SK-N-SH (cell line): ENCODE data around the gene AOC1. TPM values are rescaled to one million over a fixed set of nuclear protein-coding genes. Genes with fewer than 3 reads are reported as not detected.
A peak's percentile ranks its signal among the peaks of the same experiment; 100 is the strongest.

Experiments used
- CTCF ChIA-PET: fragments of 300-600, 350-600 bp; formaldehyde crosslinking; extraction: SDS; loops from one replicate; lab custom pipeline; 2021; lab: Yijun Ruan, JAX
- POLR2A ChIA-PET: fragments of 350-600 bp; sonication (Branson Sonifier 250); formaldehyde crosslinking; extraction: SDS; loops from one replicate; lab custom pipeline; 2020; ENCODE audit warnings: antibody characterized with exemption, inconsistent platforms; lab: Yijun Ruan, JAX
- DNase-seq: peaks from one replicate; pipeline ENCODE4 v3.0.0; 2012
- H2AFZ ChIP-seq: fragments of 200-600 bp; sonication (generic); 2 replicates; pipeline ENCODE4 v1.8.1; 2016; ENCODE audit warnings: antibody characterized with exemption, mild to moderate bottlenecking, low read depth
- H3F3A ChIP-seq: fragments of 200-600 bp; sonication (generic); replicated peaks from 2 replicates; pipeline ENCODE3; 2016; ENCODE audit warnings: antibody characterized with exemption, mild to moderate bottlenecking; ENCODE audit not compliant: insufficient read depth
- H3K27ac ChIP-seq, 2 experiments: fragments of 200-500 bp in 1 of 2; fragments of 200-600 bp in 1 of 2; sonication (Bioruptor generic) in 1 of 2; sonication (generic), shearing (Covaris generic) in 1 of 2; 2 replicates each; pipeline versions ENCODE4 v1.5.1 to v1.6.1; 2014 to 2016; ENCODE audit warnings: low read depth in 2 of 2, inconsistent platforms in 1 of 2, low read length in 1 of 2, mild to moderate bottlenecking in 1 of 2, mixed read lengths in 1 of 2
- H3K27me3 ChIP-seq: fragments of 200-600 bp; sonication (generic), shearing (Covaris generic); 2 replicates; pipeline ENCODE4 v1.6.1; 2016; ENCODE audit warnings: mixed run types; ENCODE audit not compliant: insufficient read depth
- H3K36me3 ChIP-seq, 2 experiments: fragments of 200-500 bp in 1 of 2; fragments of 200-600 bp in 1 of 2; sonication (Bioruptor generic) in 1 of 2; sonication (generic) in 1 of 2; replicated peaks in 1 of 2; 2 replicates each; pipeline versions ENCODE3 to v1.5.1; 2014 to 2016; ENCODE audit warnings: low read length in 1 of 2, mild to moderate bottlenecking in 1 of 2; ENCODE audit not compliant: insufficient read depth in 2 of 2, control insufficient read depth in 1 of 2
- H3K4me1 ChIP-seq, 2 experiments: fragments of 200-500 bp in 1 of 2; fragments of 200-600 bp in 1 of 2; sonication (Bioruptor generic) in 1 of 2; sonication (generic), shearing (Covaris generic) in 1 of 2; 2 replicates each; pipeline versions ENCODE4 v1.5.1 to v1.6.1; 2014 to 2016; ENCODE audit warnings: low read depth in 1 of 2, low read length in 1 of 2, mixed run types in 1 of 2; ENCODE audit not compliant: insufficient read depth in 2 of 2, control insufficient read depth in 1 of 2
- H3K4me2 ChIP-seq: fragments of 200-600 bp; sonication (generic), shearing (Covaris generic); 2 replicates; pipeline ENCODE4 v1.6.1; 2017; ENCODE audit warnings: mixed run types
- H3K4me3 ChIP-seq, 2 experiments: fragments of 200-500 bp in 1 of 2; fragments of 200-600 bp in 1 of 2; sonication (Bioruptor generic) in 1 of 2; sonication (generic), shearing (Covaris generic) in 1 of 2; 2 replicates each; pipeline versions ENCODE4 v1.5.1 to v1.8.1; 2014 to 2016; ENCODE audit warnings: low read depth in 2 of 2, inconsistent platforms in 1 of 2, low read length in 1 of 2, mild to moderate bottlenecking in 1 of 2, mixed read lengths in 1 of 2, moderate library complexity in 1 of 2
- H3K79me2 ChIP-seq: fragments of 200-600 bp; sonication (generic); 2 replicates; pipeline ENCODE4 v1.8.1; 2017; ENCODE audit warnings: mild to moderate bottlenecking; ENCODE audit not compliant: insufficient read depth
- H3K9ac ChIP-seq: fragments of 200-600 bp; sonication (generic); 2 replicates; pipeline ENCODE4 v1.6.1; 2017; ENCODE audit warnings: mixed run types
- H3K9me2 ChIP-seq: fragments of 200-600 bp; sonication (generic); 2 replicates; pipeline ENCODE4 v1.6.1; 2017; ENCODE audit warnings: mixed run types
- H3K9me3 ChIP-seq: fragments of 200-600 bp; sonication (generic); 2 replicates; pipeline ENCODE4 v1.6.1; 2017; ENCODE audit warnings: mixed run types, mild to moderate bottlenecking, moderate library complexity
- H4K20me1 ChIP-seq: fragments of 200-600 bp; sonication (generic); 2 replicates; pipeline ENCODE4 v1.6.1; 2017; ENCODE audit warnings: mild to moderate bottlenecking, mixed run types; ENCODE audit not compliant: insufficient read depth
- EP300 ChIP-seq, 2 experiments: IDR thresholded peaks; 2 replicates each; pipeline versions ENCODE4 v1.4.0 to v1.6.1; 2012; ENCODE audit warnings: borderline replicate concordance in 1 of 2, low read depth in 1 of 2, low read length in 1 of 2
- EZH2phosphoT487 ChIP-seq: fragments of 200-600 bp; sonication (generic); IDR thresholded peaks from 2 replicates; pipeline ENCODE4 v1.6.1; 2017; ENCODE audit warnings: low read depth, mixed run types, mild to moderate bottlenecking, antibody characterized with exemption, moderate library complexity, borderline replicate concordance
- FOSL2 ChIP-seq: IDR thresholded peaks from 2 replicates; pipeline ENCODE4 v1.4.0; 2012; ENCODE audit warnings: low read depth, mild to moderate bottlenecking, moderate library complexity, borderline replicate concordance
- FOXM1 ChIP-seq: IDR thresholded peaks from 2 replicates; pipeline ENCODE4 v1.4.0; 2012; ENCODE audit warnings: low read depth, mild to moderate bottlenecking
- GABPA ChIP-seq: IDR thresholded peaks from 2 replicates; pipeline ENCODE4 v1.4.0; 2012; ENCODE audit warnings: low read depth, mild to moderate bottlenecking
- GATA2 ChIP-seq: sonication (generic); formaldehyde crosslinking; IDR thresholded peaks from 2 replicates; pipeline ENCODE4 v1.5.0; 2020; ENCODE audit warnings: mild to moderate bottlenecking, missing genetic modification reagents
- IRF3 ChIP-seq: fragments of 150-350 bp; IDR thresholded peaks from 2 replicates; pipeline ENCODE4 v1.6.1; 2016; ENCODE audit warnings: mild to moderate bottlenecking, low read depth, low read length
- JUND ChIP-seq: IDR thresholded peaks from 2 replicates; pipeline ENCODE4 v1.4.0; 2012
- MEF2A ChIP-seq: IDR thresholded peaks from 2 replicates; pipeline ENCODE4 v1.4.0; 2012; ENCODE audit warnings: low read depth, borderline replicate concordance
- MXI1 ChIP-seq: IDR thresholded peaks from 2 replicates; pipeline ENCODE4 v1.6.1; 2012; ENCODE audit warnings: mild to moderate bottlenecking, low read depth, low read length, improper control_type of control experiment
- NFIC ChIP-seq: IDR thresholded peaks from 2 replicates; pipeline ENCODE4 v1.4.0; 2012; ENCODE audit warnings: borderline replicate concordance
- PBX3 ChIP-seq: IDR thresholded peaks from 2 replicates; pipeline ENCODE4; 2012
- POLR2AphosphoS5 ChIP-seq: IDR thresholded peaks from 2 replicates; pipeline ENCODE4 v1.6.1; 2012; ENCODE audit warnings: low read depth, low read length
- RCOR1 ChIP-seq: fragments of 150-350 bp; IDR thresholded peaks from 2 replicates; pipeline ENCODE4 v1.6.1; 2017; ENCODE audit warnings: antibody characterized with exemption, low read length
- RFX5 ChIP-seq: IDR thresholded peaks from 2 replicates; pipeline ENCODE4 v1.6.1; 2012; ENCODE audit warnings: mild to moderate bottlenecking, improper control_type of control experiment, low read length
- RXRA ChIP-seq: IDR thresholded peaks from 2 replicates; pipeline ENCODE4 v1.4.0; 2012; ENCODE audit warnings: low read depth, mild to moderate bottlenecking, borderline replicate concordance
- TAF1 ChIP-seq: IDR thresholded peaks from 2 replicates; pipeline ENCODE4 v1.6.1; 2012; ENCODE audit warnings: low read depth, mild to moderate bottlenecking, low read length, moderate library complexity, borderline replicate concordance
- TCF12 ChIP-seq: IDR thresholded peaks from 2 replicates; pipeline ENCODE4 v1.4.0; 2012
- TEAD4 ChIP-seq: IDR thresholded peaks from 2 replicates; pipeline ENCODE4 v1.4.0; 2012; ENCODE audit warnings: mild to moderate bottlenecking, borderline replicate concordance; ENCODE audit not compliant: insufficient read depth
- USF1 ChIP-seq: IDR thresholded peaks from 2 replicates; pipeline ENCODE4 v1.4.0; 2012; ENCODE audit warnings: low read depth, borderline replicate concordance
- YY1 ChIP-seq: IDR thresholded peaks from 2 replicates; pipeline ENCODE4 v1.4.0; 2012; ENCODE audit warnings: low read depth, mild to moderate bottlenecking
- WGBS: methylation state at CpG from one replicate; pipeline ENCODE4 v1.1.6; 2017; ENCODE audit warnings: low lambda C conversion rate; 5-methylcytosine and 5-hydroxymethylcytosine counted together
- polyA plus RNA-seq, 3 experiments: library from polyadenylated mRNA; depleted of rRNA; stranded (reverse); fragments of >200 nt; gene quantifications; 2 replicates each; pipeline ENCODE4 v1.2.3, GENCODE V29; 2012

The AOC1 gene
- polyA plus RNA-seq, 1 of the 3 experiments (the other 2 are of a cell fraction), result not detected

DNA sequence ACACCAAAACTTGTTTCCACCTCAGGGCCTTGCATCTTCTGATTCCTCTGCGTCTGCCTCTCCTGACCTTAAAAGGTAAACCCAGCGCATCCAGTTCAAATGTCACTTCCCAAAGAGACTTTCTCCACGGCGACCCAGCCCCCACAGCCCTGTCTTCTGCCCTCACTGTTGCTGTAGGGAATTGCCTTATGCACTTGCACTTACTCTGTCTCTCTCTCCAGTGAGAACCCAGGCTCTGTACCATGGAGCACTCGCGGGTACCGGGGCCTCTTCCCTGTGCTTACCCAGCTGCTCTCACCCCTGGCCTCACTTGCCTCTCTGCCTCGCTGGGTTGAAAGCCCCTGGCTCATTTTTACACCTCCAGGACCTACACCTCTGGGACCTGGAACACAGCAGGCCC, 48.4 kb downstream of the AOC1 start:
- CTCF ChIA-PET, result interaction anchor here (0.8 to 13.8 kb wide), 17 partner anchors 13 to 211 kb away, joined by 3 to 280 read pairs (median 14); partner anchors contain the start of genes KCNH2 and NOS3
- no peaks in the 10 kb centered on the region for H3K36me3 ChIP-seq
- H3K4me3 ChIP-seq, result no peak overlapping the region
- POLR2A ChIA-PET, result interaction anchor here (0.7 to 2.2 kb wide), 10 partner anchors 9 to 531 kb away, joined by 3 to 13 read pairs (median 3); no protein-coding TSS in a partner anchor
- TF ChIP-seq EZH2phosphoT487 (no peak), USF1 (no peak), RXRA (no peak), NFIC (no peak), PBX3 (no peak), JUND (no peak), GABPA (no peak), POLR2AphosphoS5 (no peak), FOXM1 (no peak), TCF12 (no peak), YY1 (no peak), IRF3 (no peak)
- H4K20me1 ChIP-seq, result no peaks in the 10 kb centered on the region
- peaks cover 11 to 48% of the 10 kb centered on the region in 2 experiments; a peak in 3 of 4 replicates for H3K4me1 ChIP-seq
- H3K27me3 ChIP-seq, result no peaks in the 10 kb centered on the region
- H3F3A ChIP-seq, result peaks cover 6% of the 10 kb centered on the region
- peak overlapping the region in 1 of 2 experiments; percentile 67; a peak in 2 of 4 replicates for H3K27ac ChIP-seq
- WGBS, result 71% methylated on average over 8 of the region's 8 CpGs
- no peak overlapping the region for H3K4me2 ChIP-seq
- no peaks in the 10 kb centered on the region for H3K9me2 ChIP-seq
- H3K79me2 ChIP-seq, result no peaks in the 10 kb centered on the region
- no peaks in the 10 kb centered on the region for H3K9me3 ChIP-seq
- no peak overlapping the region for H2AFZ ChIP-seq
- H3K9ac ChIP-seq, result no peak overlapping the region
- DNase-seq, result peak; percentile 44

DNA sequence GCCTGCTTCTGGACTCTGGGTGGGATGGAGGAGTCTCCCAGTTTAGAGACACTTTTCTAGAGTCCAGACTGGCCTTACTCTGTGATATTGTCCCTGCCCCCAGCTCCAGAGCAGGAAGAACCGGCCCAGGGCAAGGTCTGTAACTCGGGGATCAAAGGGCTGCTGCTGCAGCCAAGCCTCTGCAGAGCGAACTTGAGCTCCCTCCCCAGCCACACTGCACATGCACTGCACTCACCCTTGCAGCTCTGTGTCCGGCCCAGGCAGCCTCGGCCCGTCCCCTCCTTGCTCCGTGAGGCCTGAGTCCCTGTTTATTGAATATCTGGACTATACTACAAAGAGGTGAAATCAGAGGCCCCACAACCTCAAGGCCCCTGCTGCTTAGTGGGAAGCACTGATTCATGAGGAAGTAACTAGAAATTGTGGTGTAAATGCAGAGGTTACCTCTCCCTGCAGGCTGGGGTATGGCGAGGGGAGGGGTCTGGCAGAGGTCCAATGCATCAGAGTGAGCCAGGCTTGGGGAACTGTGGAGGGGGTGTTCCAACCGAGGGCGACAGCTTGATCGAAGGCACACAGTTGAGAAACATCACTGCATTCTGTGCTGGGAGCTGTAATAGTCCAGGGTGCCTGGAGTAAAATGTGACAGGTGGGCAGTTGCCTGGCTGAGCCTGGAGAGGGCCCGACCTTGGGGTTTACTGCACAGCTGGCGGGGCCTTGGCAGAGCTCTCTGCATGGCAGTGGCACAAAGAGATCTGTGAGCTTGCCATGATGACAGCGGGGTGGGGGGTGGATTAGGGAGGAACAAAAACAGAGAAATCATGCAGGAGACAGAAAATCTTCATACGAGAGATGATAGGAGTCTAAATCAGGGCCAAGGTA, 49.1 kb downstream of the AOC1 start:
- H3K4me1 ChIP-seq, result peaks cover 11 to 46% of the 10 kb centered on the region in 2 experiments; a peak in 3 of 4 replicates
- H3K4me2 ChIP-seq, result no peak overlapping the region
- no peaks in the 10 kb centered on the region for H3K9me2 ChIP-seq
- no peaks in the 10 kb centered on the region for H3K36me3 ChIP-seq
- no peaks in the 10 kb centered on the region for H3K9me3 ChIP-seq
- CTCF ChIA-PET, result interaction anchor here (0.6 to 13.8 kb wide), 22 partner anchors 12 to 210 kb away, joined by 3 to 280 read pairs (median 9); partner anchors contain the start of genes KCNH2 and NOS3
- peak; percentile 82 for DNase-seq
- no peak overlapping the region for H3K4me3 ChIP-seq
- no peak overlapping the region for H2AFZ ChIP-seq
- WGBS, result 50% methylated on average over 14 of the region's 15 CpGs
- peaks cover 6% of the 10 kb centered on the region for H3F3A ChIP-seq
- H3K9ac ChIP-seq, result no peak overlapping the region
- POLR2A ChIA-PET, result interaction anchor here (0.7 to 2.2 kb wide), 14 partner anchors 10 to 532 kb away, joined by 3 to 13 read pairs (median 4); no protein-coding TSS in a partner anchor
- H3K79me2 ChIP-seq, result no peaks in the 10 kb centered on the region
- H4K20me1 ChIP-seq, result no peaks in the 10 kb centered on the region
- H3K27me3 ChIP-seq, result no peaks in the 10 kb centered on the region
- peak overlapping the region in 1 of 2 experiments; percentile 67; a peak in 2 of 4 replicates for H3K27ac ChIP-seq
- TF ChIP-seq FOSL2 (no peak), FOXM1 (no peak), RXRA (no peak), YY1 (no peak), NFIC (peak; percentile 37; the same call in 1 of the 2 replicates), RFX5 (no peak), MEF2A (no peak), RCOR1 (0 out of 2 replicates have a peak, but pooled peaks have one; percentile 4), EP300 (IDR thresholded peaks at IDR 0.05; ENCODE audit: borderline replicate concordance in 1 of 2, low read depth in 1 of 2, low read length in 1 of 2) (no peak), TEAD4 (no peak), PBX3 (no peak), GATA2 (no peak; the same call in 1 of the 2 replicates), MXI1 (peak; percentile 41; the same call in 1 of the 2 replicates), TAF1 (no peak)
